DMS53 treated with DMSO at 0.1 percent for 48 hours (cell line): ENCODE data around the gene HCRTR2.

Experiments
- DNase-seq: peaks from one replicate; lab custom pipeline; 2025; ENCODE audit not compliant: unreplicated experiment; lab: John Stamatoyannopoulos, UW

The HCRTR2 gene

GRCh38 chr6:55320696-55321086 lies 146.4 kb downstream of the HCRTR2 start:
- DNase-seq, result no peak

- no peak for DNase-seq
Observed at GRCh38 chr6:55327169-55327568, 152.9 kb downstream of the HCRTR2 start, which contains the start of gene GFRAL. Gene GFRAL, plus strand, starts transcription at chr6:55327469. Its CDS starts 86 bp downstream, at chr6:55327555.
